ENCODE data around the gene AMY1B. TPM values are rescaled to one million over a fixed set of nuclear protein-coding genes. Genes with fewer than 3 reads are reported as not detected.
"Not testable (repeated sequence)": the region's sequence is repeated elsewhere in the genome, so short reads cannot be mapped to it uniquely, and the experiment has no call there.

The AMY1B gene
- not detected for total RNA-seq

DNA sequence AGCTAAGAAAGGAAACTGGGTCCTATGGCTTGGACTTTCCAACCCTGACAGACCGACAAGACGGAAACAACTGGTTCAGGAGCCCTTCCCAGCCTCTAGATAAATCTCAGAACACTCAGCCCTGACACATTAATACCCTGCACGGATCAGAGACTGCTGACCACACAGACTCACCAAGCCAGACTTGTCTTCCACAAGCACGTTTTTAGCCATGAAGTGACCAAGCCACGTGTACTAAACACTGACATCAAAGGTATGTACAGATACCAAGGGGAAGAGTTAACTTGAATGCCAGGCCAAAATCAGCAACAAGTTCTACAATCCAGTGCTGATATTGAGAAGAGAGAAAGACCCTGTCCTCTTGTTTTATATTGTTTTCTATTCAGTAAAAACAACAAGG lies at the start of gene AMY1B:
AMY1B (minus strand) TSS at position 101 of the 400 bp plus-strand sequence. CDS start 571 bp downstream, outside the sequence.
- DNase-seq (ENCODE audit: low spot score), result not testable (repeated sequence)

DNA sequence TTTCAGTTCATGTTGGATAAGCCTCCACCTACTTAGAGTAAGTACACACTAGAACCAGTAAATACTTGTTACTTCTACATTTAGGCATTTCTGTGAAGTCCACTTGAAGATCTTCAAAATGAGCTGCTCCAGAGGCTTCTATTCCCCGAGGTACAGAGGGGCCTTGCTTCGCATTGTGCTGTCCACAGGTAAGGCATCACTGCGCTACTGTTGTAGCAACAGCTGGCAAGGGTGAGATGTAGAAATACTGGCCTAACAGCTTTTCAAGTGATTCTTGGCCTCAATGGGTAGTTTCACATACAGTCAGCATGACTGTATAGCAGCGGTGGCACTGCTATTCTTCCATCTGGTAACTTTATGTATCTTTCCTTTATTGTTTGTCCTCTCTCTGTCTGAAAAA lies 49.0 kb upstream of the AMY1B start:
- not testable (repeated sequence) for DNase-seq (ENCODE audit: low spot score)

DNA sequence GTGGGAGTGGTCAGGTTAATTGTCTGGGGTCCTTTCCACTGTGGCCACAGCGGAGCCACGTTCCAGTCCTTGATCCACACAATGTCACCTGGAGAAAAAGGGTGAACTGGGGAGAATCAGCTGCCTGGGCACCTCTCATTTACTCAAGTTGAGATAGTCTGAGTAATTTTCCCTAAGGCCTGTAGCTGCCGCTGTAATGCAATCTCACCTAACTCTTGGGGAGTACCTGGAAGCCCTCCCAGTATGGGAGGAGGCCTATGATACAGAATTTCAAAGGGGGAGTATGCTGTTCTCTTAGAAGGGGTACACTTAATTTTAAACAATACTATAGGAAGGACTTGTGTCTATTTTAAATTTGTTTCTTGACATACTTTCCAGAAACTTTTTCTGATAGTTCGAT lies 48.4 kb upstream of the AMY1B start:
- not testable (repeated sequence) for DNase-seq (ENCODE audit: low spot score)

DNA sequence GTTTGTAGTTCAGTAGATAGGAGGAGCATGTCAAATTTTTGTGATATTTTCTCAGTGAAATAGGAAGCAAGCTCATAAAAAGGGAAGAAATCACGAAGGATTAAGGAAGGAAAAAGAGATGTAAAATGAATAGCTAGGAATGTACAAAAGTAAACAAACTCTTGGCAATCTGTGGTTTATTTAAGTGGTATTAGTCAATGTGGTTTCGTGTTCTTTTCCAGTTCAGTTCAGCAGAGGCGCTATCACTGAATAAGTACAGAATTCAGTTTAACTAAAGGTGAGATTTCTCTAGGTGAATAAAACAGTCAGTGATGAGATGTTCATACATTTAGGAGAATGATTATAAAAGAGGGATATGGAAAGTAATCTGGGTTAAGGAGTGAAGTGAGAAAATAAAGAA lies 42.0 kb upstream of the AMY1B start:
- DNase-seq (ENCODE audit: low spot score), result not testable (repeated sequence)

DNA sequence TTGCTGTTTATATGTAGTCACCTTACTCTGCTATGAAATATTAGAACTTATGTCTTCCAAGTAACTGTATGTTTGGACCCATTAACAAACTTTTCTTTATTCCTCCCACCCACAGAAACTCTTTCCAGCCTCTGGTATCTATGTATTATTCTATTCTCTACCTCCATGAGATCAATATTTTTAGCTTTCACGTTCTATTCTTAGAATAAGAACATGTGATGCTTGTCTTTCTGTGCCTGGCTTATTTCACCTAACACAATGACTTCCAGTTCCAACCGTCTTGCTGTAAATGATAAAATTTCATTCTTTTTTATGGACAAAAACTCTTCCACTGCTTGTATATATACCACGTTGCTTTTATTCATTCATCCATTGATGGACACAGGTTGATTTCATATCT lies 39.3 kb upstream of the AMY1B start:
- DNase-seq (ENCODE audit: low spot score), result not testable (repeated sequence)

DNA sequence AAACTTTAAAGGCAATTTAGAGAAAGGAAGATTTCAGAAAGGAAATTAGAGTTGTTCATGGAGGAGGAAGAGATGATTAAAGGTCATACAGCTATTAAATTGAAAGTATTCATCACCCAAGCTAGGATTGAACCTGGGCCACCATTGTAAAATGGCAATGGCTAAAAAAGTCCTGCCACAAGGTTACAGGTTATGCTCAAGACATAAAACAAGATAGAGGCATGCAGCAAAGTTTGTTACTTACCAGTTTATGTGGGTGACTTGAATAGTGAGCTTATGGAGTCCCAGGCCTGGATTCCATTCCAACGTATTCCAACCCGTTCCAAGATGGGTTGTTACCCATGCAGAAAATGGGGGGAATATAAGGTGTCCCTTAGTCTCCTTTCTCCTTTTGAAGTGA lies 25.5 kb upstream of the AMY1B start:
- DNase-seq (ENCODE audit: low spot score), result not testable (repeated sequence)

DNA sequence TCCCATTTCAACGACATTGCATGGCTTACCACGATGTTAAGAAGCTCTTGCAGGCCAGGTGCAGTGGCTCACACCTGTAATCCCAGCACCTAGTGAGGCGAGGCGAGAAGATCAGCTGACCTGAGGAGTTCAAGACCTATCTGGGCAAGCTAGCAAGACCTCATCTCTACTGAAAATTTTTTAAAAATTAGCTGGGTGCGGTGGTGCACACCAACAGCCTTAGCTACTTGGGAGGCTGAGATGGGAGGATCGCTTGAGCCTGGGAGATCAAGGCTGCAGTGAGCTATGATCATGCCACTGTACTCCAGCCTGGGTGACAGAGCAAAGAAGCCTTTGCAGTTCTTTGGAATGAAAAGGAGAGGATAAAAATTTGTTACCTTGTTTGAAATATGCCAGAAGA lies 21.4 kb upstream of the AMY1B start:
- peak; percentile 41 for DNase-seq (ENCODE audit: low spot score)

DNA sequence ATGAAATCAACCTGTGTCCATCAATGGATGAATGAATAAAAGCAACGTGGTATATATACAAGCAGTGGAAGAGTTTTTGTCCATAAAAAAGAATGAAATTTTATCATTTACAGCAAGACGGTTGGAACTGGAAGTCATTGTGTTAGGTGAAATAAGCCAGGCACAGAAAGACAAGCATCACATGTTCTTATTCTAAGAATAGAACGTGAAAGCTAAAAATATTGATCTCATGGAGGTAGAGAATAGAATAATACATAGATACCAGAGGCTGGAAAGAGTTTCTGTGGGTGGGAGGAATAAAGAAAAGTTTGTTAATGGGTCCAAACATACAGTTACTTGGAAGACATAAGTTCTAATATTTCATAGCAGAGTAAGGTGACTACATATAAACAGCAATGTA lies 14.4 kb upstream of the AMY1B start:
- not testable (repeated sequence) for DNase-seq (ENCODE audit: low spot score)

DNA sequence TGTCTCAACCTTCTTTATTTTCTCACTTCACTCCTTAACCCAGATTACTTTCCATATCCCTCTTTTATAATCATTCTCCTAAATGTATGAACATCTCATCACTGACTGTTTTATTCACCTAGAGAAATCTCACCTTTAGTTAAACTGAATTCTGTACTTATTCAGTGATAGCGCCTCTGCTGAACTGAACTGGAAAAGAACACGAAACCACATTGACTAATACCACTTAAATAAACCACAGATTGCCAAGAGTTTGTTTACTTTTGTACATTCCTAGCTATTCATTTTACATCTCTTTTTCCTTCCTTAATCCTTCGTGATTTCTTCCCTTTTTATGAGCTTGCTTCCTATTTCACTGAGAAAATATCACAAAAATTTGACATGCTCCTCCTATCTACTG lies 11.7 kb upstream of the AMY1B start:
- DNase-seq (ENCODE audit: low spot score), result not testable (repeated sequence)

DNA sequence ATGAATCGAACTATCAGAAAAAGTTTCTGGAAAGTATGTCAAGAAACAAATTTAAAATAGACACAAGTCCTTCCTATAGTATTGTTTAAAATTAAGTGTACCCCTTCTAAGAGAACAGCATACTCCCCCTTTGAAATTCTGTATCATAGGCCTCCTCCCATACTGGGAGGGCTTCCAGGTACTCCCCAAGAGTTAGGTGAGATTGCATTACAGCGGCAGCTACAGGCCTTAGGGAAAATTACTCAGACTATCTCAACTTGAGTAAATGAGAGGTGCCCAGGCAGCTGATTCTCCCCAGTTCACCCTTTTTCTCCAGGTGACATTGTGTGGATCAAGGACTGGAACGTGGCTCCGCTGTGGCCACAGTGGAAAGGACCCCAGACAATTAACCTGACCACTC lies 5.2 kb upstream of the AMY1B start:
- not testable (repeated sequence) for DNase-seq (ENCODE audit: low spot score)

DNA sequence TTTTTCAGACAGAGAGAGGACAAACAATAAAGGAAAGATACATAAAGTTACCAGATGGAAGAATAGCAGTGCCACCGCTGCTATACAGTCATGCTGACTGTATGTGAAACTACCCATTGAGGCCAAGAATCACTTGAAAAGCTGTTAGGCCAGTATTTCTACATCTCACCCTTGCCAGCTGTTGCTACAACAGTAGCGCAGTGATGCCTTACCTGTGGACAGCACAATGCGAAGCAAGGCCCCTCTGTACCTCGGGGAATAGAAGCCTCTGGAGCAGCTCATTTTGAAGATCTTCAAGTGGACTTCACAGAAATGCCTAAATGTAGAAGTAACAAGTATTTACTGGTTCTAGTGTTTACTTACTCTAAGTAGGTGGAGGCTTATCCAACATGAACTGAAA lies 4.7 kb upstream of the AMY1B start:
- DNase-seq (ENCODE audit: low spot score), result not testable (repeated sequence)

DNA sequence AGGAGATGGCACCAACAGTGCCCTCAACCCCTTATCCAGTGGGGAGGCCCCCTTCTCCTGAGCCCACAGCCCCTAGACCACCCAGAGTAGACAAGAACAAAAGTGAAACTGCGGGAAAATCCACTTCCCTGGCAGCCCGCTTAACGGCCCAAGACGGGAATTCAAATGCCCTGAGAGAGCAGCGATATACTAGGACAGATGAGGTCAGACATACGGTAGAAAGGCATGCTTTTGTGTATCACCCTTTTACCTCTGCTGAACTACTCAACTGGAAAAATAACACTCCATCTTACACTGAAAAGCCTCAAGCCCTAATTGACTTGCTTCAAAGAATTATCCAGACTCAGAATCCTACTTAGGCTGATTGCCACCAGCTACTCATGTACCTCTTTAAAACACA lies 1.4 kb upstream of the AMY1B start:
- not testable (repeated sequence) for DNase-seq (ENCODE audit: low spot score)

DNA sequence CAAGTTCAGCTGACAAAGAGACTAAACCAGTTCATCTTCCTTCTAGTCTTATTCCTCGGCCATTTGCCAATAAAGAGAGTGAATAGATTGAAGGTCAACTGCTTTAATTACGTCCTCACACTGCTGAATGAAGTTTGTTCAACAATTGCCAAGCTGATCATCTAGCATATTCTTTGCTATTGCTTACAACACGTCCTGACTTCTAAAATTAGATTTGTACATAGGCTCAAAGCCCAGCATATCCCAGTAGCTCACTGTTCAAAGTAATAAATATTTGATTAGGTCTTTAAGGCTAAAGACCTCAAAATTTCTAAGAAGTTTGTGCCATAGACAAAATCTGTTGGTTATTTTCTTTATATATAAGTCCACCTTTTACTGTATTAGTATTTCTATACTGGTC lies 19.7 kb downstream of the AMY1B start:
- DNase-seq (ENCODE audit: low spot score), result not testable (repeated sequence)

DNA sequence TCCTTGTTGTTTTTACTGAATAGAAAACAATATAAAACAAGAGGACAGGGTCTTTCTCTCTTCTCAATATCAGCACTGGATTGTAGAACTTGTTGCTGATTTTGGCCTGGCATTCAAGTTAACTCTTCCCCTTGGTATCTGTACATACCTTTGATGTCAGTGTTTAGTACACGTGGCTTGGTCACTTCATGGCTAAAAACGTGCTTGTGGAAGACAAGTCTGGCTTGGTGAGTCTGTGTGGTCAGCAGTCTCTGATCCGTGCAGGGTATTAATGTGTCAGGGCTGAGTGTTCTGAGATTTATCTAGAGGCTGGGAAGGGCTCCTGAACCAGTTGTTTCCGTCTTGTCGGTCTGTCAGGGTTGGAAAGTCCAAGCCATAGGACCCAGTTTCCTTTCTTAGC lies 40.5 kb downstream of the AMY1B start, which contains the start of gene AMY1A:
AMY1A (plus strand) TSS at position 301 of the 400 bp plus-strand sequence. CDS start 571 bp downstream, outside the sequence.
- DNase-seq (ENCODE audit: low spot score), result not testable (repeated sequence)

DNA sequence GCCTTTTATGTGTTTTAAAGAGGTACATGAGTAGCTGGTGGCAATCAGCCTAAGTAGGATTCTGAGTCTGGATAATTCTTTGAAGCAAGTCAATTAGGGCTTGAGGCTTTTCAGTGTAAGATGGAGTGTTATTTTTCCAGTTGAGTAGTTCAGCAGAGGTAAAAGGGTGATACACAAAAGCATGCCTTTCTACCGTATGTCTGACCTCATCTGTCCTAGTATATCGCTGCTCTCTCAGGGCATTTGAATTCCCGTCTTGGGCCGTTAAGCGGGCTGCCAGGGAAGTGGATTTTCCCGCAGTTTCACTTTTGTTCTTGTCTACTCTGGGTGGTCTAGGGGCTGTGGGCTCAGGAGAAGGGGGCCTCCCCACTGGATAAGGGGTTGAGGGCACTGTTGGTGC lies 41.9 kb downstream of the AMY1B start:
- not testable (repeated sequence) for DNase-seq (ENCODE audit: low spot score)

DNA sequence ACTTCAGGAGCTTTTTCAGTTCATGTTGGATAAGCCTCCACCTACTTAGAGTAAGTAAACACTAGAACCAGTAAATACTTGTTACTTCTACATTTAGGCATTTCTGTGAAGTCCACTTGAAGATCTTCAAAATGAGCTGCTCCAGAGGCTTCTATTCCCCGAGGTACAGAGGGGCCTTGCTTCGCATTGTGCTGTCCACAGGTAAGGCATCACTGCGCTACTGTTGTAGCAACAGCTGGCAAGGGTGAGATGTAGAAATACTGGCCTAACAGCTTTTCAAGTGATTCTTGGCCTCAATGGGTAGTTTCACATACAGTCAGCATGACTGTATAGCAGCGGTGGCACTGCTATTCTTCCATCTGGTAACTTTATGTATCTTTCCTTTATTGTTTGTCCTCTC lies 45.1 kb downstream of the AMY1B start:
- DNase-seq (ENCODE audit: low spot score), result not testable (repeated sequence)

DNA sequence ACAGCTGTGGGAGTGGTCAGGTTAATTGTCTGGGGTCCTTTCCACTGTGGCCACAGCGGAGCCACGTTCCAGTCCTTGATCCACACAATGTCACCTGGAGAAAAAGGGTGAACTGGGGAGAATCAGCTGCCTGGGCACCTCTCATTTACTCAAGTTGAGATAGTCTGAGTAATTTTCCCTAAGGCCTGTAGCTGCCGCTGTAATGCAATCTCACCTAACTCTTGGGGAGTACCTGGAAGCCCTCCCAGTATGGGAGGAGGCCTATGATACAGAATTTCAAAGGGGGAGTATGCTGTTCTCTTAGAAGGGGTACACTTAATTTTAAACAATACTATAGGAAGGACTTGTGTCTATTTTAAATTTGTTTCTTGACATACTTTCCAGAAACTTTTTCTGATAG lies 45.7 kb downstream of the AMY1B start:
- DNase-seq (ENCODE audit: low spot score), result not testable (repeated sequence)

DNA sequence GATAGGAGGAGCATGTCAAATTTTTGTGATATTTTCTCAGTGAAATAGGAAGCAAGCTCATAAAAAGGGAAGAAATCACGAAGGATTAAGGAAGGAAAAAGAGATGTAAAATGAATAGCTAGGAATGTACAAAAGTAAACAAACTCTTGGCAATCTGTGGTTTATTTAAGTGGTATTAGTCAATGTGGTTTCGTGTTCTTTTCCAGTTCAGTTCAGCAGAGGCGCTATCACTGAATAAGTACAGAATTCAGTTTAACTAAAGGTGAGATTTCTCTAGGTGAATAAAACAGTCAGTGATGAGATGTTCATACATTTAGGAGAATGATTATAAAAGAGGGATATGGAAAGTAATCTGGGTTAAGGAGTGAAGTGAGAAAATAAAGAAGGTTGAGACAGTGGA lies 52.1 kb downstream of the AMY1B start:
- not testable (repeated sequence) for DNase-seq (ENCODE audit: low spot score)

DNA sequence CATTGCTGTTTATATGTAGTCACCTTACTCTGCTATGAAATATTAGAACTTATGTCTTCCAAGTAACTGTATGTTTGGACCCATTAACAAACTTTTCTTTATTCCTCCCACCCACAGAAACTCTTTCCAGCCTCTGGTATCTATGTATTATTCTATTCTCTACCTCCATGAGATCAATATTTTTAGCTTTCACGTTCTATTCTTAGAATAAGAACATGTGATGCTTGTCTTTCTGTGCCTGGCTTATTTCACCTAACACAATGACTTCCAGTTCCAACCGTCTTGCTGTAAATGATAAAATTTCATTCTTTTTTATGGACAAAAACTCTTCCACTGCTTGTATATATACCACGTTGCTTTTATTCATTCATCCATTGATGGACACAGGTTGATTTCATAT lies 54.8 kb downstream of the AMY1B start:
- not testable (repeated sequence) for DNase-seq (ENCODE audit: low spot score)

Other genes starting within 250 kb of the AMY1B start
- gene RNPC3, start 170.5 kb downstream of the AMY1B start, total RNA-seq, result 54.0 TPM
- 38.0 TPM for gene AMY2B, start 124.6 kb downstream of the AMY1B start, total RNA-seq
- gene AMY2A, start 78.8 kb downstream of the AMY1B start, total RNA-seq, result not detected
- gene AMY1A, start 40.5 kb downstream of the AMY1B start, total RNA-seq, result not detected
- gene AMY1C, start 53.7 kb upstream of the AMY1B start, total RNA-seq, result not detected